HepG2 (cell line): ENCODE data around the gene GREM2. TPM values are rescaled to one million over a fixed set of nuclear protein-coding genes. Genes with fewer than 3 reads are reported as not detected.

Experiments used
- ATAC-seq: fragments of 200-7000 bp; cut with Tn5 transposase; 3 replicates; pipeline ENCODE4 v1.9.1; 2020; ENCODE audit warnings: mild to moderate bottlenecking, moderate library complexity
- BruUV-seq: library from RNA; stranded (reverse); fragments of 400-500 nt; replicated peaks from 2 replicates; lab custom pipeline; 2021; lab: Mats Ljungman, UMichigan
- CTCF ChIA-PET: fragments of 300-600 bp; formaldehyde crosslinking; extraction: SDS; loops from one replicate; lab custom pipeline; 2021; ENCODE audit warnings: low total read pairs, inconsistent platforms, low intra/inter-chr PET ratio; lab: Yijun Ruan, JAX
- POLR2A ChIA-PET: fragments of 350-600 bp; sonication (Branson Sonifier 250); formaldehyde crosslinking; loops from one replicate; lab custom pipeline; 2020; ENCODE audit warnings: antibody characterized with exemption, inconsistent platforms; lab: Yijun Ruan, JAX
- DNase-seq: peaks from one replicate; pipeline ENCODE4 v3.0.0-alpha.2; 2015; ENCODE audit warnings: low spot score
- FAIRE-seq: peaks from 3 replicates; lab custom pipeline; 2011; peaks lifted over from hg19 to GRCh38; lab: Jason Lieb, UNC
- H2AFZ ChIP-seq: one replicate; pipeline ENCODE4 v1.6.1; 2011; ENCODE audit warnings: low read length, inconsistent platforms
- H3K27ac ChIP-seq: fragments of 300-600 bp; 3 replicates; pipeline ENCODE4 v1.8.0; 2011; ENCODE audit warnings: mixed run types, mild to moderate bottlenecking, mixed read lengths, low read length, inconsistent platforms; ENCODE audit not compliant: insufficient read depth; ENCODE audit errors: extremely low read length
- H3K27me3 ChIP-seq, 2 experiments: fragments of 200-600 bp in 1 of 2; 2 replicates in 1 of 2; 3 replicates in 1 of 2; pipeline versions ENCODE4 v1.6.0 to v1.8.0; 2011; ENCODE audit warnings: low read length in 2 of 2, mild to moderate bottlenecking in 2 of 2, moderate library complexity in 2 of 2, inconsistent platforms in 1 of 2; ENCODE audit not compliant: insufficient read depth in 2 of 2, control insufficient read depth in 1 of 2
- H3K36me3 ChIP-seq, 2 experiments: fragments of 200-600 bp in 1 of 2; replicated peaks in 1 of 2; 2 replicates in 1 of 2; 3 replicates in 1 of 2; pipeline versions ENCODE4 v1.5.1 to v1.8.0; 2011; ENCODE audit warnings: low read length in 2 of 2, inconsistent platforms in 1 of 2; ENCODE audit not compliant: insufficient read depth in 2 of 2, control insufficient read depth in 1 of 2
- H3K4me1 ChIP-seq: 2 replicates; pipeline ENCODE4 v1.5.1; 2012; ENCODE audit warnings: low read length, inconsistent platforms; ENCODE audit not compliant: insufficient read depth
- H3K4me2 ChIP-seq: 2 replicates; pipeline ENCODE4 v1.6.0; 2011; ENCODE audit warnings: low read depth, low read length, inconsistent platforms
- H3K4me3 ChIP-seq, 3 experiments: fragments of 200-600 bp in 1 of 3; sonication (generic), shearing (Covaris generic) in 1 of 3; replicated peaks in 1 of 3; 2 replicates each; pipeline ENCODE4 v1.5.1; 2011 to 2016; ENCODE audit warnings: low read length in 3 of 3, inconsistent platforms in 2 of 3, low read depth in 2 of 3, mild to moderate bottlenecking in 2 of 3, control low read depth in 1 of 3, mixed read lengths in 1 of 3; ENCODE audit not compliant: insufficient read depth in 1 of 3
- H3K79me2 ChIP-seq: one replicate; pipeline ENCODE4 v1.6.1; 2011; ENCODE audit warnings: low read length, inconsistent platforms; ENCODE audit not compliant: insufficient read depth
- H3K9ac ChIP-seq: 2 replicates; pipeline ENCODE4 v1.6.0; 2011; ENCODE audit warnings: mild to moderate bottlenecking, low read depth, low read length, inconsistent platforms; ENCODE audit not compliant: insufficient read depth
- H3K9me3 ChIP-seq: 2 replicates; pipeline ENCODE4 v1.5.1; 2012; ENCODE audit warnings: mild to moderate bottlenecking, low read length
- H4K20me1 ChIP-seq: 2 replicates; pipeline ENCODE4 v1.6.0; 2011; ENCODE audit warnings: inconsistent platforms, mild to moderate bottlenecking, low read length, moderate library complexity; ENCODE audit not compliant: insufficient read depth
- BHLHE40 ChIP-seq: IDR thresholded peaks from 2 replicates; pipeline ENCODE4 v1.6.1; 2011; ENCODE audit warnings: low read length, improper control_type of control experiment
- DPF2 ChIP-seq: sonication (generic); formaldehyde crosslinking; IDR thresholded peaks from 2 replicates; pipeline ENCODE4 v1.4.0; 2020; ENCODE audit warnings: mild to moderate bottlenecking, low read depth, missing genetic modification reagents, borderline replicate concordance
- GATAD1 ChIP-seq: IDR thresholded peaks from 2 replicates; pipeline ENCODE4 v1.6.1; 2016; ENCODE audit warnings: missing genetic modification reagents, missing compliant biosample characterization
- HNRNPL ChIP-seq: fragments of 200-400 bp; formaldehyde crosslinking; IDR thresholded peaks from 2 replicates; pipeline ENCODE4 v1.6.1; 2017; ENCODE audit warnings: mild to moderate bottlenecking, low read depth, low read length
- NCOA5 ChIP-seq: sonication (generic); formaldehyde crosslinking; IDR thresholded peaks from 2 replicates; pipeline ENCODE4 v1.4.0; 2020; ENCODE audit warnings: missing genetic modification reagents
- TBP ChIP-seq: sonication (generic); formaldehyde crosslinking; IDR thresholded peaks from 2 replicates; pipeline ENCODE4 v1.5.0; 2020; ENCODE audit warnings: missing genetic modification reagents
- TEAD2 ChIP-seq: sonication (generic); formaldehyde crosslinking; IDR thresholded peaks from 2 replicates; pipeline ENCODE4 v1.9.0; 2021; ENCODE audit warnings: missing genetic modification reagents
- ZNF430 ChIP-seq: sonication (generic); formaldehyde crosslinking; IDR thresholded peaks from 2 replicates; pipeline ENCODE4 v1.9.0; 2021; ENCODE audit warnings: mild to moderate bottlenecking, missing genetic modification reagents
- ZNF513 ChIP-seq: sonication (generic); formaldehyde crosslinking; conservative IDR thresholded peaks from 2 replicates; pipeline ENCODE4 v1.5.0; 2020; ENCODE audit warnings: missing genetic modification reagents
- ZNF616 ChIP-seq: sonication (generic); formaldehyde crosslinking; IDR thresholded peaks from 2 replicates; pipeline ENCODE4 v1.5.0; 2020; ENCODE audit warnings: low read depth, mild to moderate bottlenecking, missing genetic modification reagents
- ZNF83 ChIP-seq: sonication (generic); formaldehyde crosslinking; IDR thresholded peaks from 2 replicates; pipeline ENCODE4 v1.4.0; 2020; ENCODE audit warnings: missing genetic modification reagents, mild to moderate bottlenecking, borderline replicate concordance
- WGBS: methylation state at CpG from one replicate; pipeline ENCODE4 v1.1.6; 2017; ENCODE audit warnings: low lambda C conversion rate; 5-methylcytosine and 5-hydroxymethylcytosine counted together
- in situ Hi-C: cut with HindIII; loops from 2 replicates; pipeline ENCODE4 v1.10.0; 2017; ENCODE audit warnings: low pct_unique_long_range_greater_than_20kb; ENCODE audit not compliant: extremely low pct_ligation_motif_present
- intact Hi-C: fragments of 100-400 bp; cut with micrococcal nuclease; formaldehyde crosslinking; loops from one replicate; pipeline ENCODE4 v1.10.0; 2022; ENCODE audit not compliant: unreplicated experiment
- polyA plus RNA-seq, 8 experiments: library from polyadenylated mRNA; depleted of rRNA in 3 of 8; stranded (reverse) in 7 of 8; unstranded in 1 of 8; fragments of >200 nt; fragmentation: Illumina TruSeq in 4 of 8; extraction: Trizol in 4 of 8; gene quantifications; 2 replicates each; pipeline versions ENCODE4 v1.2.1 to v1.2.3, GENCODE V29; 2011 to 2016; ENCODE audit warnings: low read depth in 4 of 8, missing spikeins in 1 of 8, mixed read lengths in 1 of 8; ENCODE audit not compliant: insufficient read depth in 1 of 8
- total RNA-seq, 5 experiments: library from RNA; depleted of rRNA; stranded (reverse); fragments of >200 nt; fragmentation: Illumina TruSeq; extraction: Trizol; gene quantifications; 2 replicates each; pipeline ENCODE4 v1.2.3, GENCODE V29; 2016; ENCODE audit warnings: low read depth in 1 of 5
- TF ChIP-seq, protein P1 (sequence below): sonication (generic); formaldehyde crosslinking; IDR thresholded peaks from 2 replicates; pipeline ENCODE4 v1.5.1; 2020; ENCODE audit warnings: mild to moderate bottlenecking, missing genetic modification reagents, borderline replicate concordance

Gene GREM2
- total and polyA plus RNA-seq, 2 of the 13 experiments (the other 11 are each of a cell fraction or from before 2014, with no cell fraction given) = 0.07 TPM; not detected in 1

- DNase-seq (no peak), FAIRE-seq (no peak), ATAC-seq (no peak)
- peaks cover 0 to 5% of the 10 kb centered on the region in 2 experiments; a peak in 1 of 5 replicates for H3K27me3 ChIP-seq
- no peak overlapping the region for H3K27ac ChIP-seq
- no peaks in the 10 kb centered on the region for H4K20me1 ChIP-seq
- H3K4me3 ChIP-seq = no peak overlapping the region
- POLR2A ChIA-PET = no interaction called here
- no peaks in the 10 kb centered on the region for H3K79me2 ChIP-seq
- no peaks in the 10 kb centered on the region for H3K36me3 ChIP-seq
- no TSS peak for BruUV-seq
- no peak for TF ChIP-seq ZNF430 (CRISPR knock-in tag)
- TF ChIP-seq HNRNPL = no peak
- no peak for TF ChIP-seq TEAD2 (CRISPR knock-in tag)
- no peak for TF ChIP-seq DPF2 (CRISPR knock-in tag)
- no peak for TF ChIP-seq TBP (CRISPR knock-in tag)
- no peak for TF ChIP-seq ZNF513
- no peaks in the 10 kb centered on the region for H3K9me3 ChIP-seq
- no peaks in the 10 kb centered on the region for H3K4me1 ChIP-seq
- WGBS = 51% methylated on average over 2 of the region's 2 CpGs
- CTCF ChIA-PET = no interaction called here
- H3K4me2 ChIP-seq = no peak overlapping the region
- no peak overlapping the region for H3K9ac ChIP-seq
- H2AFZ ChIP-seq = no peak overlapping the region
- intact Hi-C loops = no loop called here
- in situ Hi-C loops = no loop called here
Observed at GRCh38 chr1:240621249-240621648, 9.3 kb upstream of the GREM2 start.

DNA sequence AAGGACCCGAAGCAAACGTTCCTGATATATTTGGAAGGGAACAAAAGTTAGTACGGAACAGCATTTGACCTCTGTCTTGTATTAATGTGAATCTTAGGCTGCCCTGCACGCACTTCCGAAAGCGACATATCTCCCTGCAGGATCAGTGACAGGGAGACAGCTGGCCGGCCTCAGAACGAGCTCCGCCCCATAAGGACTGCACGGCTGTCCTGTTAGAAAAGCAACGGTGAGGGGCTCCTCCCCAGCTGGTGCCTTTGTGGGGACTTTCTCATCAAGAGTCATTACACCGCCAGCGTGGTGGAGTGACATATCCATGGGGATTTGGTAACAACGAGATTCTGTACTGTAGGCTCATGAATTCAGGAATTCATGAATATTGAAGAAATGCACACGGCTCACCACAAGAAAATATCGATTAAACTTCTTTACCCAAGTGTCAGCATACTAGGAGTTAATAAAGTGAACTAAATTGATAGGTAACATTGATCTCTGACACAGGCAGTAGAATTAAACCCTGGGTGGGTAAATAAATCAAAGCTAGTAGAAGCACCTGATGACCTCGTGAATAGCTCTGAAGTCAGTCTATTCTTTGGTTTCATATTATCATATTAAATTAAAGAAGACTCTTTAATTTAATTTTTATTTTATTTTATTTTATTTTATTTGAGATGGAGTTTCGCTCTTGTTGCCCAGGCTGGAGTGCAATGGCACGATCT, 8.1 kb upstream of the GREM2 start:
- CTCF ChIA-PET = no interaction called here
- FAIRE-seq (no peak), ATAC-seq (no peak), DNase-seq (no peak)
- 11% methylated on average over 16 of the region's 19 CpGs for WGBS
- POLR2A ChIA-PET = no interaction called here
- in situ Hi-C loops (no loop called here), intact Hi-C loops (no loop called here)
- Histone ChIP-seq H3K27me3 (peaks cover 0 to 5% of the 10 kb centered on the region in 2 experiments; a peak in 1 of 5 replicates), H3K4me1 (no peaks in the 10 kb centered on the region), H3K4me2 (no peak overlapping the region), H3K27ac (no peak overlapping the region), H3K79me2 (no peaks in the 10 kb centered on the region), H3K9ac (no peak overlapping the region), H2AFZ (no peak overlapping the region), H3K4me3 (no peak overlapping the region), H3K36me3 (no peaks in the 10 kb centered on the region), H3K9me3 (no peaks in the 10 kb centered on the region), H4K20me1 (no peaks in the 10 kb centered on the region)
- BruUV-seq = no TSS peak
- TF ChIP-seq ZNF616 (CRISPR knock-in tag) = no peak
- TF ChIP-seq BHLHE40 = no peak
- TF ChIP-seq NCOA5 = no peak
- TF ChIP-seq, protein P1, sequence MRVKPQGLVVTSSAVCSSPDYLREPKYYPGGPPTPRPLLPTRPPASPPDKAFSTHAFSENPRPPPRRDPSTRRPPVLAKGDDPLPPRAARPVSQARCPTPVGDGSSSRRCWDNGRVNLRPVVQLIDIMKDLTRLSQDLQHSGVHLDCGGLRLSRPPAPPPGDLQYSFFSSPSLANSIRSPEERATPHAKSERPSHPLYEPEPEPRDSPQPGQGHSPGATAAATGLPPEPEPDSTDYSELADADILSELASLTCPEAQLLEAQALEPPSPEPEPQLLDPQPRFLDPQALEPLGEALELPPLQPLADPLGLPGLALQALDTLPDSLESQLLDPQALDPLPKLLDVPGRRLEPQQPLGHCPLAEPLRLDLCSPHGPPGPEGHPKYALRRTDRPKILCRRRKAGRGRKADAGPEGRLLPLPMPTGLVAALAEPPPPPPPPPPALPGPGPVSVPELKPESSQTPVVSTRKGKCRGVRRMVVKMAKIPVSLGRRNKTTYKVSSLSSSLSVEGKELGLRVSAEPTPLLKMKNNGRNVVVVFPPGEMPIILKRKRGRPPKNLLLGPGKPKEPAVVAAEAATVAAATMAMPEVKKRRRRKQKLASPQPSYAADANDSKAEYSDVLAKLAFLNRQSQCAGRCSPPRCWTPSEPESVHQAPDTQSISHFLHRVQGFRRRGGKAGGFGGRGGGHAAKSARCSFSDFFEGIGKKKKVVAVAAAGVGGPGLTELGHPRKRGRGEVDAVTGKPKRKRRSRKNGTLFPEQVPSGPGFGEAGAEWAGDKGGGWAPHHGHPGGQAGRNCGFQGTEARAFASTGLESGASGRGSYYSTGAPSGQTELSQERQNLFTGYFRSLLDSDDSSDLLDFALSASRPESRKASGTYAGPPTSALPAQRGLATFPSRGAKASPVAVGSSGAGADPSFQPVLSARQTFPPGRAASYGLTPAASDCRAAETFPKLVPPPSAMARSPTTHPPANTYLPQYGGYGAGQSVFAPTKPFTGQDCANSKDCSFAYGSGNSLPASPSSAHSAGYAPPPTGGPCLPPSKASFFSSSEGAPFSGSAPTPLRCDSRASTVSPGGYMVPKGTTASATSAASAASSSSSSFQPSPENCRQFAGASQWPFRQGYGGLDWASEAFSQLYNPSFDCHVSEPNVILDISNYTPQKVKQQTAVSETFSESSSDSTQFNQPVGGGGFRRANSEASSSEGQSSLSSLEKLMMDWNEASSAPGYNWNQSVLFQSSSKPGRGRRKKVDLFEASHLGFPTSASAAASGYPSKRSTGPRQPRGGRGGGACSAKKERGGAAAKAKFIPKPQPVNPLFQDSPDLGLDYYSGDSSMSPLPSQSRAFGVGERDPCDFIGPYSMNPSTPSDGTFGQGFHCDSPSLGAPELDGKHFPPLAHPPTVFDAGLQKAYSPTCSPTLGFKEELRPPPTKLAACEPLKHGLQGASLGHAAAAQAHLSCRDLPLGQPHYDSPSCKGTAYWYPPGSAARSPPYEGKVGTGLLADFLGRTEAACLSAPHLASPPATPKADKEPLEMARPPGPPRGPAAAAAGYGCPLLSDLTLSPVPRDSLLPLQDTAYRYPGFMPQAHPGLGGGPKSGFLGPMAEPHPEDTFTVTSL = no peak
- TF ChIP-seq GATAD1 (CRISPR knock-in tag) = no peak
- TF ChIP-seq ZNF83 (CRISPR knock-in tag) = no peak
